DOHH2 (cell line): ENCODE measurements around the gene VTI1A.

Experiments used
- H3F3A ChIP-seq: fragments of 200-600 bp; sonication (generic), shearing (Covaris generic); 2 replicates; pipeline ENCODE4 v1.6.0; 2016; ENCODE audit warnings: antibody characterized with exemption, mild to moderate bottlenecking; ENCODE audit not compliant: control insufficient read depth, insufficient read depth
- H3K27ac ChIP-seq: fragments of 200-600 bp; sonication (generic); 2 replicates; pipeline ENCODE4 v1.5.1; 2014; ENCODE audit warnings: low read depth, mild to moderate bottlenecking, low read length, moderate library complexity
- H3K27me3 ChIP-seq: fragments of 200-600 bp; sonication (generic); 2 replicates; pipeline ENCODE4 v1.6.1; 2014; ENCODE audit warnings: mild to moderate bottlenecking, low read length, mixed read lengths; ENCODE audit not compliant: control insufficient read depth
- H3K36me3 ChIP-seq: fragments of 200-600 bp; sonication (generic); 2 replicates; pipeline ENCODE4 v1.6.1; 2014; ENCODE audit warnings: mild to moderate bottlenecking, low read length, moderate library complexity, mixed read lengths; ENCODE audit not compliant: control insufficient read depth
- H3K4me1 ChIP-seq: fragments of 200-600 bp; sonication (generic); 2 replicates; pipeline ENCODE4 v1.6.1; 2014; ENCODE audit warnings: mild to moderate bottlenecking, low read length, mixed read lengths; ENCODE audit not compliant: control insufficient read depth
- H3K4me2 ChIP-seq: fragments of 200-600 bp; sonication (generic); 2 replicates; pipeline ENCODE4 v1.6.0; 2014; ENCODE audit warnings: mild to moderate bottlenecking, low read length, moderate library complexity
- H3K4me3 ChIP-seq: fragments of 200-600 bp; sonication (generic); 2 replicates; pipeline ENCODE4 v1.5.1; 2014; ENCODE audit warnings: mild to moderate bottlenecking, low read length, mixed read lengths
- H3K79me2 ChIP-seq: fragments of 200-600 bp; sonication (generic); 2 replicates; pipeline ENCODE4 v1.6.1; 2014; ENCODE audit warnings: mild to moderate bottlenecking, low read length, mixed read lengths; ENCODE audit not compliant: control insufficient read depth
- H3K9me2 ChIP-seq: fragments of 200-600 bp; sonication (generic); replicated peaks from 2 replicates; pipeline ENCODE4 v1.6.1; 2014; ENCODE audit warnings: mild to moderate bottlenecking, low read length, mixed read lengths; ENCODE audit not compliant: control insufficient read depth
- H3K9me3 ChIP-seq: fragments of 200-600 bp; sonication (generic); 2 replicates; pipeline ENCODE4 v1.6.1; 2014; ENCODE audit warnings: antibody characterized with exemption, low read length, mixed read lengths; ENCODE audit not compliant: control insufficient read depth, insufficient read depth
- H4K20me1 ChIP-seq: fragments of 200-600 bp; sonication (generic); 2 replicates; pipeline ENCODE4 v1.6.0; 2014; ENCODE audit warnings: low read depth, mild to moderate bottlenecking, antibody characterized with exemption, low read length, moderate library complexity; ENCODE audit not compliant: control insufficient read depth, insufficient read depth
- EZH2phosphoT487 ChIP-seq: fragments of 200-600 bp; sonication (generic); IDR thresholded peaks from 2 replicates; pipeline ENCODE4 v1.6.1; 2017; ENCODE audit warnings: borderline replicate concordance, mild to moderate bottlenecking, antibody characterized with exemption, low read length, moderate library complexity, mixed read lengths
- TF ChIP-seq, protein P1 (sequence below): fragments of 200-600 bp; sonication (generic); IDR thresholded peaks from one replicate; pipeline ENCODE4 v1.5.1; 2014; ENCODE audit warnings: antibody characterized with exemption, mild to moderate bottlenecking, low read depth, low read length; ENCODE audit not compliant: poor library complexity, severe bottlenecking

VTI1A gene

GRCh38 chr10:112429654-112430230 lies 17.3 kb upstream of the VTI1A start:
- H3K27me3 ChIP-seq = no peaks in the 10 kb centered on the region
- H3K27ac ChIP-seq = no peak overlapping the region
- no peak overlapping the region for H3K4me2 ChIP-seq
- H3K79me2 ChIP-seq = no peaks in the 10 kb centered on the region
- H4K20me1 ChIP-seq = no peaks in the 10 kb centered on the region
- H3K4me3 ChIP-seq = no peak overlapping the region
- no peaks in the 10 kb centered on the region for H3F3A ChIP-seq
- TF ChIP-seq, protein P1, sequence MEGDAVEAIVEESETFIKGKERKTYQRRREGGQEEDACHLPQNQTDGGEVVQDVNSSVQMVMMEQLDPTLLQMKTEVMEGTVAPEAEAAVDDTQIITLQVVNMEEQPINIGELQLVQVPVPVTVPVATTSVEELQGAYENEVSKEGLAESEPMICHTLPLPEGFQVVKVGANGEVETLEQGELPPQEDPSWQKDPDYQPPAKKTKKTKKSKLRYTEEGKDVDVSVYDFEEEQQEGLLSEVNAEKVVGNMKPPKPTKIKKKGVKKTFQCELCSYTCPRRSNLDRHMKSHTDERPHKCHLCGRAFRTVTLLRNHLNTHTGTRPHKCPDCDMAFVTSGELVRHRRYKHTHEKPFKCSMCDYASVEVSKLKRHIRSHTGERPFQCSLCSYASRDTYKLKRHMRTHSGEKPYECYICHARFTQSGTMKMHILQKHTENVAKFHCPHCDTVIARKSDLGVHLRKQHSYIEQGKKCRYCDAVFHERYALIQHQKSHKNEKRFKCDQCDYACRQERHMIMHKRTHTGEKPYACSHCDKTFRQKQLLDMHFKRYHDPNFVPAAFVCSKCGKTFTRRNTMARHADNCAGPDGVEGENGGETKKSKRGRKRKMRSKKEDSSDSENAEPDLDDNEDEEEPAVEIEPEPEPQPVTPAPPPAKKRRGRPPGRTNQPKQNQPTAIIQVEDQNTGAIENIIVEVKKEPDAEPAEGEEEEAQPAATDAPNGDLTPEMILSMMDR = no peak
- TF ChIP-seq EZH2phosphoT487 = no peak
- H3K9me3 ChIP-seq = no peaks in the 10 kb centered on the region
- H3K9me2 ChIP-seq = no peaks in the 10 kb centered on the region
- peaks cover 7% of the 10 kb centered on the region for H3K4me1 ChIP-seq
- peaks cover 89% of the 10 kb centered on the region for H3K36me3 ChIP-seq

DNA sequence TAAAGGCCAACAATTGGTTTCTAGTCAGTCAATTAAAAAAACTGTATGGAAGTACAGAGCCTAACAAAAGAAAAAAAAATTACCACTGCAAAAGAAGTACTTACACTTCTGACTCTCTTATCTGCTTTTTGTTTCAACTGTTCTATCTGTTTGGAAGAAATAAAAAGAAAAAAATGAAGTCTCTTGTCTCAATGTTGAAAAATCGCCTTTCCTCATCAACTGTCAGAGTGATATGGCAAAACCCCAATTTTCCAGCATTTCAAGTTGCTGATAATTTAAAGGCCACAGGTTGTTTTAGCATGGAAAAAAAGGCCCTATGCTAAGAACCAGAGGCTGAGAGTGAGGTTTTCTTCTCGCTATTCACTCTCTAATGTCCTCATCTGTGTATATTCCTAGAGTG lies 13.9 kb upstream of the VTI1A start:
- TF ChIP-seq, protein P1 = no peak
- TF ChIP-seq EZH2phosphoT487 = no peak
- Histone ChIP-seq H3K27me3 (no peaks in the 10 kb centered on the region), H3K4me1 (peaks cover 7% of the 10 kb centered on the region), H3K4me3 (no peak overlapping the region), H4K20me1 (no peaks in the 10 kb centered on the region), H3K27ac (no peak overlapping the region), H3F3A (peaks cover 6% of the 10 kb centered on the region; the same call in 1 of the 2 replicates), H3K36me3 (peaks cover 87% of the 10 kb centered on the region), H3K4me2 (no peak overlapping the region), H3K79me2 (no peaks in the 10 kb centered on the region), H3K9me2 (no peaks in the 10 kb centered on the region), H3K9me3 (no peaks in the 10 kb centered on the region)

DNA sequence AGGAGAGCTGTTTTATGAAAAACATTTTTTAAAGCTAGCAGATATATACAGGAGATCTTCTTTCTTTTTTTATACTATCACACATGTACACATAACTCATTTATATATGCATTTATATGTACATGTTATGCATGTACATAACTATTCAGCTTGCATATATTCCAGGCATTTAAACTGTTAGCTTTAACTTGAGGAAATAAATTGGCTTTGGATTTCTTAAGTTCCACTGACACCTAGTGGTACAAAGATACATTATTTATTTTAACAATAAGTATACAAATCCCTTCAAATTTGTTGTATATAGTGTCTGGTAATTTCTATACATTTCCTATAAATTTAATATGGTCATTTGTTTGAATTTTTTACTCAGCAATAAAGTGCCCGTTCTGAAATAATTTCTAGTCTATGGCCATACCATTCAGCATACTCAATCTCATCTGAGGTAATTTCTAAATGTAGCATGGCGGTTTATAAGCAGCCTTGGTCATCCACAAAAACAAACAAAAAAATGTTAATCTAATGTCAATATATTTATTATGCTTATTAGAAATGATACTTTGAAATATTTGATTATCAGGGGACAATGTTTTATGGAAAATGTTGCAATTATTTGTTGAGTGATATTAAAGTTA lies 11.9 kb upstream of the VTI1A start:
- Histone ChIP-seq H3K4me3 (no peak overlapping the region), H3K36me3 (peaks cover 81% of the 10 kb centered on the region), H3K27me3 (no peaks in the 10 kb centered on the region), H3K27ac (no peak overlapping the region), H3K4me2 (no peak overlapping the region), H4K20me1 (no peaks in the 10 kb centered on the region), H3F3A (peaks cover 6% of the 10 kb centered on the region; the same call in 1 of the 2 replicates), H3K4me1 (no peaks in the 10 kb centered on the region), H3K9me3 (no peaks in the 10 kb centered on the region), H3K79me2 (no peaks in the 10 kb centered on the region), H3K9me2 (no peaks in the 10 kb centered on the region)
- TF ChIP-seq EZH2phosphoT487 = no peak
- TF ChIP-seq, protein P1 = no peak
